NCI-H1436 treated with DMSO at 0.1 percent for 48 hours (cell line): ENCODE data around the gene CSF2RB.

Experiments used
- DNase-seq: peaks from one replicate; lab custom pipeline; 2025; lab: John Stamatoyannopoulos, UW

Gene CSF2RB

GRCh38 chr22:36913427-36914389 lies at the start of gene CSF2RB:
TSS of gene CSF2RB (plus strand) at chr22:36913628. CDS start at chr22:36922208, 8,580 bp downstream.
- DNase-seq = no peak

DNA sequence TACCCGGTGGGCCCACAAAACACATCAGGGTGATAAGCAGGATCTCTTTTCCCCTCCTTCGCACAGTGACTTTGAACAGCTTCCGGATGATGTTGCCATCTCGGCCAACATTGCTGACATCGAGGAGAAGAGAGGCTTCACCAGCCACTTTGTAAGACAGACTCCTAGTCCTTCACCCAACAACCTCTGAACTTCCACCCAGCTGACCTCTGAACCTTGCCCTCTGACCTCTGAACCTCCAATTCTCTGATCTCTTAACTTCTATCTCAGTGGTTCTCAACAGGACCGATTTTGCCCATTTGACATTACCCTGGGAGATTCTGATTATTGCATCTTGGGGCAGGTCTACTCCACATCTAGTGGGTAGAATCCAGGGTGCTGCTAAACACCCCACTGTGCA lies 49.4 kb upstream of the CSF2RB start:
- no peak for DNase-seq

DNA sequence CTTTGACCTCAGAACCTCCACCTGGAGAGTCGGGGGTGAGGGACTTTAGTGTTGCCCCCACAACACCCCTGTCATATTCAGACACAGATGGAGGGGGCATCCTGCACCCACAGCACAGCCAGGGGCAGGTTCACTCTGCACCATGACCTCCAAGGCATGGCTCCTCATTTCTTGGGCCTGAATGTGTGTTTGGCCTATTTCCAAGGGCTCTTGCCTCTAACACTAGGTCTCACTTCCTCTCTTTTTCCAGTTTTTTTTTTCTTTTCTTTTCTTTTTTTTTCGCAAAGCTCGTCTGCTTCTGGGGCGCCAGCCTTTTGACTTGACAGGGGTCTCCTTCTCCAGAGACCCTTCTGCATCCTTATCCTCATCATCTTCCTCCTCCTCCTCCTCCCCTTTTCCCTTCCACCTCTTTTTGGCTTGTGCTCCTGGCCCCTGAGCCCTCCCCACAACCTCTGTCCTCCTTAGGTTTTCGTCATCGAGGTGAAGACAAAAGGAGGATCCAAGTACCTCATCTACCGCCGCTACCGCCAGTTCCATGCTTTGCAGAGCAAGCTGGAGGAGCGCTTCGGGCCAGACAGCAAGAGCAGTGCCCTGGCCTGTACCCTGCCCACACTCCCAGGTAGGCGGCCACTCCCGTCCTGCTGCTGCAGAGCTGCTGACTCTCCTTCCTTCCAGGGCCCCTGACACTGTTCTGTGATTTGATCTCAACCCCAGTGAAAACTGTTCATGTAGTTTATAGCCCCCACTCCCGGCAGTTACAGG lies 48.8 kb upstream of the CSF2RB start:
- DNase-seq = no peak

DNA sequence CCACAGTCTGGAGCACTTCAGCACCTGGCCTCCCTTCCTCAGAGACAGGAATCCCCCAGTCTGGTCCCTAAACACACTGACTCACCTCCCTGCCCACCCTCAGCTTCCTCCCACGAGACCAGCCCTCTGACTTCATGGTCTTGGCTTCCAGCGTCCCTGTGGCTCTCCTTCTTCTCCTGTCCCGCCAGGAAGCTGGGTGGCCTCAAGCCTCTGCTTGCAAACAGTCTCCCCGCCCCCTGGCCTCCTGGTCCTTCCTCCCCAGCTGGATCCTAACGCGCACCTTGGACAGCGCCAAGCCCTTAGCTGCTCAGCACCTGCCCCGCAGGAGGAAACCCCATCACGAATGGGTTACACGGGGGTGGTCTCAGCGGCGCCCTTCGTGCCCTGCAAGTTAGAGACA lies 48.1 kb upstream of the CSF2RB start:
- no peak for DNase-seq

GRCh38 chr22:36867695-36868094 lies 45.7 kb upstream of the CSF2RB start:
- no peak for DNase-seq

GRCh38 chr22:36868546-36869181 lies 44.8 kb upstream of the CSF2RB start:
- no peak for DNase-seq

DNA sequence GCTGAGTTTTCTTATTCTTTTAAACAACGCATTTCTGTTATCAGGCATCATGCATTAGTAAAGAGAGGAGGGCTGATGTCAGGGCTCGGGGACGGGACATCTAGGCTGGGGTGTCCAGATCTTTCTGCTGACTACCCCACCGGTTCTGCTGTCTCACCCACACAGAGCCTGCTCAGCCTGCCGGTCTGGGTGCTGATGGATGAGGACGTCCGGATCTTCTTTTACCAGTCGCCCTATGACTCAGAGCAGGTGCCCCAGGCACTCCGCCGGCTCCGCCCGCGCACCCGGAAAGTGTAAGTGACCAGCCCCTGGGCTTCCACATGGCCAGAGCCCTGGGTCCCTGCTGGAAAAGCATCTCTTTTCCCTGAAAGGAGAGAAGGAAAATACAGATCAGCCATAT lies 43.2 kb upstream of the CSF2RB start:
- no peak for DNase-seq

DNA sequence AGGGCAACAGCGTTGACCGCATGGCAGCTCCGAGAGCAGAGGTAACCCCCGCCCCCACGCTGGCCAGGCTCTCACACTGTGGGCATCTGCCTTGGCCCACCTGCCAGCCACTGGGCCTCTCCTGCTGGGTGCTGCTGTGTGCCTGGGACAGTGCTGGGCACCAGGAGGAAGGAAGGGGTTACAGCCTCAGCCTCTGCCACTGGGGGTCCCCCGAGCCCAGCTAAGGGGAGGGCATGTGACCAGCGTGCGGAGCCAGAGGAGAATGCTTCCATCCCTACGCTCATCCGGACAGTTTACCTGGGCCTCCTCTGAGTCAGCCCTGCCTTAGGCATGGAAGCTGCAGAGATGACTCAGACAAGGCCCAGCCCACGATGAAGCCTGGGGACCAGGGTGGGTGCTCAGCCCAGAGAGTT lies 41.8 kb upstream of the CSF2RB start:
- no peak for DNase-seq

- DNase-seq = no peak
Observed at GRCh38 chr22:36872084-36872483, 41.3 kb upstream of the CSF2RB start.

DNA sequence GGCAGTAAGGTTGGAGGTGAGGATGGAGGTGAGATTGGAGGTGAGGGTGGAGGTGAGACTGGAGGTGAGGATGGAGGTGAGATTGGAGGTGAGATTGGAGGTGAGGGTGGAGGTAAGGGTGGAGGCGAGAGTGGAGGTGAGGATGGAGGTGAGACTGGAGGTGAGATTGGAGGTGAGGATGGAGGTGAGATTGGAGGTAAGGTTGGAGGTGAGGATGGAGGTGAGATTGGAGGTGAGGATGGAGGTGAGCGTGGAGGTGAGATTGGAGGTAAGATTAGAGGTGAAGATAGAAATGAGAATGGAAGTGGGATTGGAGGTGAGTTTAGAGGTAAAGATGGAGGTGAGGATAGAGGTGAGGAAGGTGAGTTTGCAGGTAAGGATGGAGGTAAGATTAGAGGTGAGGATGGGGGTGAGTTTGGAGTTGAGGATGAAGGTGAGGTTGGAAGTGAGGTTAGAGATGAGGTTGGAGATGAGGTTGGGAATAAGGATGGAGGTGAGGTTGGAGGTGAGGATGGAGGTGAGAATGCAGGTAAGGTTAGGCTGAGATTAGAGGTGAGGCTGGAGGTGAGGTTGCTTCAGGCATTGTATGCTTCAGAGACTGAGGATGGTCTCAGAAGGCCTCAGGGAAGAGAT lies 40.4 kb upstream of the CSF2RB start:
- no peak for DNase-seq

GRCh38 chr22:36873614-36874308 lies 39.7 kb upstream of the CSF2RB start:
- DNase-seq = no peak

DNA sequence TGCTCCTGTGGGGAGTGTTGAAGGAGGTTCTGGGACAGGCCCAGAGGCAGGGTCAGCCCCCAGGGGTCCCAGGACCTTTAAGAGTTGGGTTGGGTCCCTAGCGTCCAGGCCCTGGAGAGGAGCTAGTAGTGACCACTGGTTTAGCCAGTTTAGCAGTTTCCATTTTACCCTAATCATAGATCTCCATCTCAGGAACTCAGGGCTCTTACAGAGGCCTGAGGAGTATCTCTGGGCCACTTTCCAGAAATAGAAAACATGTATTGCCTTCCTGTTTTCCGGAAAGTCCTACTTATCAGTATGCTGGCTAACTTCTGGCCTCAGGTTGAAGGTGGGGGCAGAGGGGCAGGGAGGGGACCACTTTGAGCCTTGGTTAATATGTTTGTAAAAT lies 39.1 kb upstream of the CSF2RB start:
- DNase-seq = no peak

DNA sequence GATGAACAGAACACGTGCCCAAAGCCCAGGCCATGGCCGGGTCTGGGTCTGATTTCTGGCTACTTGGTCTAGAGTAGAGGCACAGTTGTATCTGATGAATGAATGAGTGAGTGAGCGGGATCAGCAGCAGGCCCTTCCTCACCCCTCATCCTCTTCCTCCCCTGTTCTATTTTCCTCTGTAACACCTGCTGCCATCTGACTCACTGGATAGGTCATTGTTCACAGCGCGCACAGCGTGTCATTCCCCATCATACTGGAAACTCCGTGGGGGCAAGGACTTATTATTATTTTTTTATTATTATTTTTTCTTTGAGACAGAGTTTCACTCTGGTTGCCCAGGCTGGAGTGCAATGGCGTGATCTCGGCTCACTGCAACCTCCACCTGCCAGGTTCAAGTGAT lies 38.7 kb upstream of the CSF2RB start:
- no peak for DNase-seq

DNA sequence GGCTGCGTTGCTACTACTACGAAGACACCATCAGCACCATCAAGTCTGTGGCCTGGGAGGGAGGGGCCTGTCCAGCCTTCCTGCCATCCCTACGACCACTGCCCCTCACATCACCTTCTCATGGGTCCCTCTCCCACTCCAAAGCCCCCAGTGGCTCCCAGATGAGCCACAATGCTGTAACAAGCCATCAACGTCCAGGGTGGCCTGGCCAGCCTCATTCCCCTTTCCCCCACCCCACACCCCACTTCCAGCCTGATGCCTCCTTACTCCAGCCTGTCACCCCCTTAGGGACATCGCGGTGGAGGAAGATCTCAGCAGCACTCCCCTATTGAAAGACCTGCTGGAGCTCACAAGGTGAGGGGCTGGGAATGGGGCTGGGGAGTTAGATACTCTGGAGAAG lies 37.7 kb upstream of the CSF2RB start:
- no peak for DNase-seq

- no peak for DNase-seq
Observed at GRCh38 chr22:36879775-36880174, 33.7 kb upstream of the CSF2RB start.

DNA sequence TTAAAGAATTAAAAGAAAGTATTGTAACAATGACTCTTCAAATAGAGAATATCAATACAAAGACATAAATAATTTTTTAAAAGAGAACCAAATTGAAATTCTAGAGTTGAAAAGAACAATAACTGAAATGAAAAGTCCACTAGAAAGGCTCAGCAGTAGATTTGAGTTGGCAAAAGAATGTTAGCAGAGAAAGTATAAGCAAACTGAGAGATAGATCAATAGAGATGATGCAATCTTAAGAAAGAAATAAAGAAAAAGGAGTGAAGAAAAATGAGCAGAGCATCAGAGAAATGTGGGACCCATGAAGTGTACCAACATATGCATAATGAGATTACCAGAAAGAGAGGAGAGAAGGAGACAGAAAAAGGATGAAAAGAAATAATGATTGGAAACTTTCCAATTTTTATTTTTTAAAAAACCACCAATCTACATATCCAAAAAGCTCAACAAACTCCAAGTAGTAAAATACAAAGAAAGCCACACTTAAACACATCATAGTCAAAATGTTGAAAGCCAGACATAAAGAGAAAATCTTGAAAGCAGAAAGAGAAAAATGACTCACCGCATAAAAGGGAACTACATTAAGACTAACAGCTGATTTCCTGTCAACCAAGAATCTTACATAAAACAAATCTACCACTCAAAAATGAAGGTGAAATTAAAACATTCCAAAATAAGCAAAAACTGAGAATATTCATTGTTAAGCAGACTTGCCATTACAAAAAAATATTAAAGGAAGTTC lies 31.8 kb upstream of the CSF2RB start:
- DNase-seq = no peak

GRCh38 chr22:36884349-36885158 lies 28.9 kb upstream of the CSF2RB start:
- no peak for DNase-seq

- DNase-seq = no peak
Observed at GRCh38 chr22:36885474-36885873, 28.0 kb upstream of the CSF2RB start.

DNA sequence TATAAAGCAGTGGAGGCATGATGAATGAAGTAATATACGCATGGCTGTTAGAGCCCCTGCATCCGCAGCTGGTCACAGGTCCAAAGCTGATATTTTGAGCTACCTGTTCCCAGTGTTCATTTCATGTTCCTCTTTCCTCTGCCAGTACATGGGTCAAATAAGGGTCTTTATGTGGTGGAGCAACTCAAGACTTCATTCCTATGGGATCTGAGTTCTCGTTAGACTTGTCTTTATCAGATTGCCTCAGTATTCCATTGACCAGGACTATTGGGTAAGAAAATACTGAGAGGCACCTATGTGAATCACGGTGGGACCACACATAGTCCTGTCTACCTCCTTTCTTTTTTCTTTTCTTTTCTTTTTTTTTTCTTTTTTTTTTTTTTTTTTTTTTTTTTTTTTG lies 27.4 kb upstream of the CSF2RB start:
- no peak for DNase-seq

- no peak for DNase-seq
Observed at GRCh38 chr22:36887162-36887561, 26.3 kb upstream of the CSF2RB start.
